SK-MEL-5 (cell line): ENCODE results near the gene FMOD. TPM values are rescaled to one million over a fixed set of nuclear protein-coding genes. Genes with fewer than 3 reads are reported as not detected.
"Not testable (repeated sequence)": the region's sequence is repeated elsewhere in the genome, so short reads cannot be mapped to it uniquely, and the experiment has no call there.

Source experiments
- DNase-seq: peaks from one replicate; pipeline ENCODE4 v3.0.0-alpha.2; 2016; ENCODE audit warnings: low read depth, low spot score
- in situ Hi-C: cut with HindIII; loops from 2 replicates; pipeline ENCODE4 v1.10.0; 2016; ENCODE audit warnings: low sequenced_read_pairs, high pct_unique_total_duplicates, low pct_unique_long_range_greater_than_20kb
- small RNA-seq, 2 experiments: library from RNA; depleted of rRNA; stranded (forward); fragments of <200 nt; gene quantifications; one replicate each; pipeline ENCODE3, GENCODE V24; 2014
- total RNA-seq: library from RNA; depleted of rRNA; stranded (reverse); fragments of >200 nt; shearing (Covaris generic); gene quantifications from 2 replicates; pipeline ENCODE4 v1.2.3, GENCODE V29; 2014; rRNA removed

The FMOD gene
- total RNA-seq, 1 experiment from 2014 or later, result 0.16 TPM

GRCh38 chr1:203300441-203301330, 50.2 kb downstream of the FMOD start:
- in situ Hi-C loops, result no loop called here
- DNase-seq, result no peak

GRCh38 chr1:203299719-203300429, 51.0 kb downstream of the FMOD start:
- DNase-seq, in situ Hi-C loops: not testable (repeated sequence)

- DNase-seq, result no peak
- in situ Hi-C loops, result no loop called here
These were observed 51.8 kb downstream of the FMOD start for GRCh38 chr1:203299169-203299568.

- no peak for DNase-seq
- in situ Hi-C loops, result no loop called here
These were observed 54.4 kb downstream of the FMOD start for GRCh38 chr1:203296460-203297073.

GRCh38 chr1:203295796-203296195, 55.1 kb downstream of the FMOD start:
- in situ Hi-C loops, result no loop called here
- no peak for DNase-seq

GRCh38 chr1:203291201-203292096, 59.5 kb downstream of the FMOD start:
- in situ Hi-C loops, result no loop called here
- no peak for DNase-seq

Small RNAs within 50 kb of the gene (small RNA-seq; reads per million reads assigned to genes)
- gene AL359837.1 (0 reads per million in 2 experiments), gene RNU6-487P (0 reads per million in 2 experiments)

Other genes with a start within 250 kb of the FMOD start
- gene ADORA1, start 223.4 kb downstream of the FMOD start, total RNA-seq, result 0.92 TPM in 1 of 2 replicates, not detected in the other
- gene MYBPH, start 175.3 kb downstream of the FMOD start, total RNA-seq, result not detected in 2 replicates
- gene CHI3L1, start 164.4 kb downstream of the FMOD start, total RNA-seq, result 0.08 TPM in 1 of 2 replicates, not detected in the other
- not detected in 2 replicates for gene CHIT1, start 121.4 kb downstream of the FMOD start, total RNA-seq
- gene BTG2, start 45.6 kb downstream of the FMOD start, total RNA-seq, result 4.7 and 4.8 TPM in 2 replicates
- gene PRELP, start 124.7 kb upstream of the FMOD start, total RNA-seq, result 0.11 TPM in 1 of 2 replicates, not detected in the other
- gene OPTC, start 143.0 kb upstream of the FMOD start, total RNA-seq, result not detected in 2 replicates